Activated CD4-positive, alpha-beta T cell treated with anti-CD3 and anti-CD28 coated beads, Interleukin-2, amount 10 ng/mL, durations not matched to agents 24 days and 14 days (primary cell): Measurements from ENCODE around the gene GNAT1. TPM values are rescaled to one million over a fixed set of nuclear protein-coding genes. Genes with fewer than 3 reads are reported as not detected.

ENCODE experiments used
- DNase-seq: peaks from one replicate; pipeline ENCODE4 v3.0.0; 2022
- H3K27ac Mint-ChIP-seq: one replicate; pipeline ENCODE4 v1.8.0; 2022; ENCODE audit warnings: mild to moderate bottlenecking, mixed read lengths
- H3K27me3 Mint-ChIP-seq: one replicate; pipeline ENCODE4 v1.8.0; 2022; ENCODE audit warnings: mixed read lengths
- H3K36me3 Mint-ChIP-seq: one replicate; pipeline ENCODE4 v1.8.0; 2022; ENCODE audit warnings: low read depth, mild to moderate bottlenecking, mixed read lengths
- H3K4me1 Mint-ChIP-seq: one replicate; pipeline ENCODE4 v1.8.0; 2021; ENCODE audit warnings: mixed read lengths
- H3K4me3 Mint-ChIP-seq: one replicate; pipeline ENCODE4 v1.8.0; 2022; ENCODE audit warnings: mild to moderate bottlenecking, moderate library complexity, mixed read lengths
- H3K9me3 Mint-ChIP-seq: one replicate; pipeline ENCODE4 v1.8.0; 2021; ENCODE audit warnings: mixed read lengths
- intact Hi-C: fragments of 100-400 bp; cut with micrococcal nuclease; formaldehyde crosslinking; loops from one replicate; pipeline ENCODE4 v1.15.1; 2023
- total RNA-seq: library from RNA; stranded (reverse); gene quantifications from 2 replicates; pipeline ENCODE4 v1.2.3, GENCODE V29; 2022

GNAT1 gene
- total RNA-seq, 1 donor from 2014 or later, result not detected

- Mint-ChIP-seq H3K27ac (peak overlapping the region; percentile 92), H3K9me3 (no peaks in the 10 kb centered on the region), H3K4me1 (peaks cover 56% of the 10 kb centered on the region), H3K27me3 (no peaks in the 10 kb centered on the region), H3K4me3 (peak overlapping the region; percentile 86), H3K36me3 (peaks cover 11% of the 10 kb centered on the region)
- no peak for DNase-seq
- intact Hi-C loops, result no loop called here
Observed at GRCh38 chr3:50245251-50245745, 53.9 kb downstream of the GNAT1 start.

GRCh38 chr3:50245831-50246516, 54.6 kb downstream of the GNAT1 start:
- DNase-seq, result peak; percentile 98
- H3K36me3 Mint-ChIP-seq, result peaks cover 12% of the 10 kb centered on the region
- peaks cover 57% of the 10 kb centered on the region for H3K4me1 Mint-ChIP-seq
- peak overlapping the region; percentile 92 for H3K27ac Mint-ChIP-seq
- H3K4me3 Mint-ChIP-seq, result peak overlapping the region; percentile 86
- H3K9me3 Mint-ChIP-seq, result no peaks in the 10 kb centered on the region
- intact Hi-C loops, result loop anchor here (1.0 kb wide), 5 partner anchors 8 to 54 kb away; no protein-coding TSS in a partner anchor
- H3K27me3 Mint-ChIP-seq, result no peaks in the 10 kb centered on the region

- Mint-ChIP-seq H3K4me3 (peak overlapping the region; percentile 86), H3K27ac (peak overlapping the region; percentile 92), H3K36me3 (peaks cover 14% of the 10 kb centered on the region), H3K9me3 (no peaks in the 10 kb centered on the region), H3K4me1 (peaks cover 57% of the 10 kb centered on the region), H3K27me3 (no peaks in the 10 kb centered on the region)
- peak; percentile 94 for DNase-seq
- intact Hi-C loops, result loop anchor here (1.0 kb wide), 5 partner anchors 8 to 54 kb away; no protein-coding TSS in a partner anchor
Observed at GRCh38 chr3:50246517-50246954, 55.1 kb downstream of the GNAT1 start.

Other genes with a start within 250 kb of the GNAT1 start
- 154 and 161 TPM in 2 replicates for gene RBM5, start 102.7 kb upstream of the GNAT1 start, total RNA-seq
- 0.14 and 0.31 TPM in 2 replicates for gene SEMA3F, start 36.3 kb upstream of the GNAT1 start, total RNA-seq
- gene SLC38A3, start 13.7 kb downstream of the GNAT1 start, total RNA-seq, result not detected in 2 replicates
- gene GNAI2, start 44.6 kb downstream of the GNAT1 start, total RNA-seq, result 225 and 232 TPM in 2 replicates
- gene SEMA3B, start 77.5 kb downstream of the GNAT1 start, total RNA-seq, result 0.45 and 0.82 TPM in 2 replicates
- gene LSMEM2, start 87.5 kb downstream of the GNAT1 start, total RNA-seq, result not detected in 2 replicates
- gene IFRD2, start 100.8 kb downstream of the GNAT1 start, total RNA-seq, result 231 and 233 TPM in 2 replicates
- 7.1 and 7.3 TPM in 2 replicates for gene HYAL3, start 107.8 kb downstream of the GNAT1 start, total RNA-seq
- 17.3 and 20.0 TPM in 2 replicates for gene NAA80, start 107.8 kb downstream of the GNAT1 start, total RNA-seq
- 0.28 and 0.50 TPM in 2 replicates for gene HYAL1, start 112.0 kb downstream of the GNAT1 start, total RNA-seq
- 14.4 and 16.3 TPM in 2 replicates for gene HYAL2, start 131.1 kb downstream of the GNAT1 start, total RNA-seq
- gene TUSC2, start 136.6 kb downstream of the GNAT1 start, total RNA-seq, result 24.4 and 25.0 TPM in 2 replicates
- gene RASSF1, start 149.2 kb downstream of the GNAT1 start, total RNA-seq, result 68.3 and 68.8 TPM in 2 replicates
- gene ZMYND10, start 154.1 kb downstream of the GNAT1 start, total RNA-seq, result 1.2 and 1.3 TPM in 2 replicates
- 38.1 and 43.0 TPM in 2 replicates for gene NPRL2, start 159.2 kb downstream of the GNAT1 start, total RNA-seq
- 23.9 and 27.0 TPM in 2 replicates for gene CYB561D2, start 159.3 kb downstream of the GNAT1 start, total RNA-seq
- gene TMEM115, start 167.9 kb downstream of the GNAT1 start, total RNA-seq, result 20.3 and 20.5 TPM in 2 replicates